Stimulated activated CD4-positive, alpha-beta T cell treated with anti-CD3 and anti-CD28 coated beads, Interleukin-2, amount 100 ng/mL, for 24 hours (primary cell): ENCODE measurements around the gene YIF1B.
"Not testable (repeated sequence)": the region's sequence is repeated elsewhere in the genome, so short reads cannot be mapped to it uniquely, and the experiment has no call there.

Source experiments
- DNase-seq, 2 donors: peaks; one replicate each; pipeline ENCODE4 v3.0.0-alpha.2; 2020

YIF1B gene

GRCh38 chr19:38315657-38316476 lies at the start of gene YIF1B:
Gene YIF1B, minus strand, starts transcription at chr19:38315947. Its CDS starts 30 bp downstream, at chr19:38315917.
- peak; percentile 95 to 96 for DNase-seq

GRCh38 chr19:38362946-38363688 lies 47.4 kb upstream of the YIF1B start:
- DNase-seq: not testable (repeated sequence)

GRCh38 chr19:38362076-38362945 lies 46.6 kb upstream of the YIF1B start:
- peak; percentile 82 to 93 for DNase-seq

DNA sequence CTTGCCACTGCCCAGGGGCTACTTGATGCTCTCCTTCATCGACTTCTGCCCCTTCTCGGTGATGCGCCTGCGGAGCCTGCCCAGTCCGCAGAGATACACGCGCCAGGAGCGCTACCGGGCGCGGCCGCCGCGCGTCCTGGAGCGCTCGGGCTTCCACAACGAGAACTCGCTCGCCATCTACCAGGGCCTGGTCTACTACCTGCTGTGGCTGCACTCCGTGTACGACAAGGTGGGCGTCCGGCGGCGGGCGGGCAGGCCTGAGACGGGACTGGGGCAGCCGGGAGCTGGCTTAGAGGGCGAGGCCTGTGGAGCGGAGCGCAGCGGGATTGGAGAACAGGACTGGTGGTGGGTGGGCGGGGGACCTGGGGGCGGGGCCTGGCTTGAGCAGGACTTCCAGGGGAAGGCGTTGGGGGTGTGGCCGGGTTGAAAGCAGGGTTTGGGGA lies 45.9 kb upstream of the YIF1B start:
- DNase-seq: peak; percentile 71 to 81

- no peak for DNase-seq
Measured at GRCh38 chr19:38360839-38361631, 45.3 kb upstream of the YIF1B start.

DNA sequence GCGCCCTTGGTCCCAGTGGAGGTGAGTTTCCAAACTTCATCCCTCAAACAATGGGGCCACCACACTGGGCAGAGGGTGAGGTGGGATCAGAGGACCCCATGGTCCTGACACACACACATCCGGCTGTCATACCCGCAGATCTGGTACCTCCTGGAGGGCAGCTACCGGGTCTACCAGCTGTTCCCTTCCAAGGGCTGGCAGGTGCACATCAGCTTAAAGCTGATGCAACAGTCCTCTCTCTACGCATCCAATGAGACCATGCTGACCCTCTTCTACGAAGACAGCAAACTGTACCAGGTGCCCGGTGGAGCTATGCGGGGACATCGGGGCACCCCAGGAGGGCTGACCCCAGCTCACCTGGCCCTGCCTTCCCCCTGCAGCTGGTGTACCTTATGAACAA lies 44.6 kb upstream of the YIF1B start:
- no peak for DNase-seq

GRCh38 chr19:38359242-38360021 lies 43.7 kb upstream of the YIF1B start:
- no peak for DNase-seq

DNA sequence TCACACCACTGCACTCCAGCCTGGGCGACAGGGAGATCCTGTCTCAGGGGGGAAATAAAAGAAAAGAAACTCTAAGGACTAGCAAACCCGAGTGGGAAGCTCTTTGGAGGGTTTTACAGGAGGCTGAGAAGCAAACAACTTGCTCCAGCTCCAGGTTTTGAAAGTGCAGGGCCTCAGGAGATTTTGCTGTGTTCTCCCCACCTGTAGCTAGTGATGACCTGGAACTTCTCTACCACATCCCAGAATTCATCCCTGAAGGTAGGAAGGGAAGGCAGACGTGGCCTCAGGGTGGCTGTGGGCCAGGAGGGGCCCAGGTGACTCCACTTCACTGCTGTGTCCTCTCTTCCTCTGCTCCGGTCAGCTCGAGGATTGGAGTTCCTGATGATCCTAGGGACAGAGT lies 42.3 kb upstream of the YIF1B start:
- DNase-seq: no peak

DNA sequence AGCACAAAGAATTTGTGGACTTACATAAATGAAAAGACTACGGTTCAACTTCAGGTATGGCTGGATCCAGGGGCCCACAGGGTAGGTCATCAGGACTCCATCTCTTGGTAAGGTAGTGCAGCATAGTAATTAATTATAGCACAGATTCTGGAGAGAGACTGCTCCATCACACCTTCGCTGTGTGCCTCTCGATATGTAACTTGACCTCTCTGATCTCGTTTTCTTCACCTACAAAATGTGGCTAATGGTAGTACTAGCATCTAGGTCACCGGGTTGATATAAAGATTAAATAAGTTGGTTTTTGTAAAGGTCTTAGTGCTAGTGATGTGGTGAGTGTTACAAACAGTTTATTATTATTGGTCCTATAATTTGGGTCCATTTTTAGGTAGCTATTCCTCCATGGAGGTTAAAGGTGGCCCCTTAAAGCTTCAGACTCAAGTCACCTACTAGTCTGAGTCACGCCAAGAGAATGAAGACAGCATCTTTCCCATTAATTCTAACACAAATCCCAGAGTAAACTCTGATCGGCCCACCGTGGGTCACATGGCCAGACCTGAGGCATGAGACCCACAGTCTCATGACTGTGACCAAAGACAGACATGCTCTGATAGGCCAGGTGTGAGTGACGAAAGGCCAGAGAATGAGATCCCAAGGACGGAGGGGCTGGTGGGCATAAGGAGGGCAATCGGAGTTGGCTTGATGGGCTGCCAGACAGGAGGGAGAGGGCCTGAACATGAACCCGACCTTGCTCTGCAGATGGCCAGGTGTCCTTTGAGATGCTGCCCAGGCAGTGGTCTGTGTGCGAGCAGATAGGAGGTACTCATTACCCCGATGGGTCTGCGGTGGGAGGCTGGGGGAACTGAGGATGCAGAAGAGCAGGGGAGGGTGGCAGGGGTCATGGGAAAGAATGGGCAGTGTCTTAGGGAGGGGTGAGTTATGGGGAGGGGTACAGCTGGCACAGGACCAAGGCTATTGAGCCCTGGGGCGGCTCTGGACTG lies 40.3 kb upstream of the YIF1B start:
- DNase-seq: no peak

DNA sequence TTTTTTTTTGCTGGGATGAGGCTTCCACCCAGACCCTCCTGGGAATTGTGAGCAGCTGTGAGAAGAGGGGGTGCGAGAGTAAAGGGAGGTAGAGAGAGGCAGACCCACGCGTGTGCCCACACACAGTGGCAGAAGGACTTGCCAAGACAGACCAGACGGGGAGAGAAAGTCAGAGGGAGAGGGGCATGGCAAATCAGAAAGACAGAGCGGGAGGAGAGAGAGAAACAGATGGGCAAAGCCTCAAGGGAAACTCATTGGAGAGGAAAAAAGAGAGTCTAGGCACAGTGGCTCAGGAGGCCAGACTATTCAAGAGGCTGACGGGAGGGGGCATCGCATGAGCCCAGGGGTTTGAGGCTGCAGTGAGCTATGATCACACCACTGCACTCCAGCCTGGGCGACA lies 36.9 kb upstream of the YIF1B start:
- DNase-seq: no peak

- DNase-seq: no peak
Measured at GRCh38 chr19:38351865-38352395, 36.2 kb upstream of the YIF1B start.

- DNase-seq: no peak
Measured at GRCh38 chr19:38350883-38351282, 35.1 kb upstream of the YIF1B start.

DNA sequence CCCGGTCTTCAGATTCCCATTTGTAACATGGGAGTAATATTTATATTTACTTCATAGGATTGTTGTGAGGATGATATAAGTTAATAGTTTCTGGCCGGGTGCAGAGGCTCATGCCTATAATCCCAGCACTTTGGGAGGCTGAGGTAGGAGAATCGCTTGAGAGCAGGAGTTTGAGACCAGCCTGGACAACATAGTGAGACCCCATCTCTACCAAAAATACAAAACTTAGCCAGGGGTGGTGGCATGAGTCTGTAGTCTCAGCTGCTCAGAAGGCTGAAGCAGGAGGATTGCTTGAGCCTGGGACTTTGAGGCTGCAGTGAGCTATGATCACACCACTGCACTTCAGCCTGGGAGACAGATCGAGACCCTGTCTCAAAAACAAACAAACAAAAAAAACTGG lies 31.1 kb upstream of the YIF1B start:
- DNase-seq: no peak

DNA sequence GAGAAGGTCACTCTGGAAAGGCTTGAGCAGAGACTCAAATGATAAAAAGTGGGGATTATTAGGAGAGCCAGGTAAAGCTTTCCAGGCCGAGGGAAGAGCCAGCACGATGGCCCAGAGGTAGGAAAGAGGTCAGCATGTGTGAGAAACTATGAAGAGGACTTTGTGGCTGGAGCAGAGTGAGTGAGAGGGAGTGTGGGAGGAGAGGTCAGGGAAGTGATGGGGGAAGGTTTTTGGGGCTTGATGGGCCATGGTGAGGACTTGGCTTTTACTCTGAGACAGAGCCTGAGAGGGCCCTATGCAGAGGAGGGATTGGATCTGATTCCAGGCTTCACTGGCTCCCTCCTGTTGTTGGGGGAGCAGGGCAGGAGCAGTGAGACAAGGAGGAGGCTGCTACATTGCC lies 25.2 kb upstream of the YIF1B start:
- no peak for DNase-seq

- DNase-seq: not testable (repeated sequence)
Measured at GRCh38 chr19:38339011-38339410, 23.3 kb upstream of the YIF1B start.

DNA sequence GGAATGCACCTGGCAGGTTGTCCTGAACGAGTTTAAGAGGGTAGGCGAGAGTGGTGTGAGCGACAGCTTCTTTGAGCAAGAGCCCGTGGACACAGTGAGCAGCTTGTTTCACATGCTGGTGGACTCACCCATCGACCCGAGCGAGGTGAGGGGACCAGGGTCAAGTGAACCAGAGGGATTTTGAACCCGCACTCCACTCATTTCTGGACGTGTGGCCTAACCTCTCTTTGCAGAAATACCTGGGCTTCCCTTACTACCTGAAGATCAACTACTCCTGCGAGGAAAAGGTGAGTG lies 21.6 kb upstream of the YIF1B start:
- peak in 1 of 2 donors; percentile 26 for DNase-seq

DNA sequence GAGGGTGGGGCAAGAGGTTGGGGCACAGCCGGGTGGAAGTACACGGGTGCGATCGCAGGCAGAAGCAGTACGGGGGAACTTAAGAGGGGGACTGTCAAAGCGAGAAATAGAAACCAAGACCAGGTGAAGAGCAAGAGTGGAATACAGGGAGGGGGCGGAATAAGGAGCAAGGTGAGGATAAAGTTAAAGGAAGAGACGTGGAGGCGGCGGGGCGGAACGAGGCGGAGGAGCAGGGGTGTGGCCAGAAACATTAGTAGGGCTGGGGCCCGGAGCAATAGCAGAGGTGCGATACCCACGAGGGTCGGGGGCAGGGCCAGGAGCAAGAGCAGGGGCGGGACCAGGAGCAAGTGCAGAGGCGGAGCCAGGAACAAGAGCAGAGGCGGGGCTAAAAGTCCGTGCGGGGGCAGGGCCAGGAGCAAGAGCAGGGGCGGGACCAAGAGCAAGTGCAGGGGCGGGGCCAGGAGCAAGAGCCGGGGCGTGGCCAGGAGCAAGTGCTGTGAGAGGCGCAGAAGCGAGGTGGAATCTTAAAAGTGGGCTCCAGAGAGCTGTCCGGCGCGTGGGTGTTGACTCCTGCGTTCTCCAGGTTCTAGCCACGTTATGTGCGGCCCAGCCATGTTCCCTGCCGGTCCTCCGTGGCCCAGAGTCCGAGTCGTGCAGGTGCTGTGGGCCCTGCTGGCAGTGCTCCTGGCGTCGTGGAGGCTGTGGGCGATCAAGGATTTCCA lies 21.1 kb upstream of the YIF1B start:
- peak; percentile 95 to 97 for DNase-seq

DNA sequence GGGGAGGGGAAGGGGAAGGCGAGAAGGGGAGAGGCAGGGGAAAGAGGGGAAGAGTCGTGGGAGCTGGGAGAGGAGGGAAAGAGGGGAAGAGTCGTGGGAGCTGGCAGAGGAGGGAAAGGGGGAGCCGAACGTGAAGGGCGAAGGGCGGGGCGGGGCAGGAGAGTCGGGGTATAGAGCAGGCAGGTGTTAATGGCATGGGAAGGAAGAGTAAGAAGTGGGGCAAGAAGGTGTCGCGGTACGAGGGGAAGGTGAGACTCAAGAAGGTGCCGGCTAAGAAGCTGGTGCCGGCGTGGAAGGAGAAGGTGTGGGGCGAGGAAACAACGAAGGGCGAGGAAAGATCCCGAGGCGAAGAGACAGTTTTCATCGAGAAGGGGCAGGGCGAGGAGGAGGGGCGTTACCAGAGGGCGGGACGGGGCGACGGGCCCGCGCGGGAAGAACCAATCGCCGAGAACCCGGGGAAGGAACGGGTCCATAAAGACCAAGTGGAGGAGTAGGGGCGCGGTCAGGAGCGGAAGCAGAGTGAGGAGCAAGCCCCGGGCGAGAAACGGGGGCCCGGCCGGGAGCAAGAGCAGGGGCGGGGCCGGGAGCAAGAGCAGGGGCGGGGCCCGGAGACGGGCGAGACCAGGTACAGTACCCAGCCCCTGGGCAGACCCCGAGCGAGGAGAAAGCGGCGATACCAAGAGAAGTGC lies 20.3 kb upstream of the YIF1B start:
- peak; percentile 96 to 97 for DNase-seq

GRCh38 chr19:38333245-38333644 lies 17.5 kb upstream of the YIF1B start:
- DNase-seq: no peak
